Measurements from ENCODE around the gene FAM53B.
"Not testable (repeated sequence)": the region's sequence is repeated elsewhere in the genome, so short reads cannot be mapped to it uniquely, and the experiment has no call there.

FAM53B gene

GRCh38 chr10:124592736-124593430, 151.3 kb downstream of the FAM53B start:
- DNase-seq, result no peak

GRCh38 chr10:124592101-124592500, 152.1 kb downstream of the FAM53B start:
- no peak for DNase-seq

- no peak for DNase-seq
Measured at GRCh38 chr10:124591123-124591495, 153.1 kb downstream of the FAM53B start.

GRCh38 chr10:124590216-124591122, 153.7 kb downstream of the FAM53B start:
- no peak for DNase-seq

GRCh38 chr10:124589491-124590041, 154.6 kb downstream of the FAM53B start:
- DNase-seq, result no peak

GRCh38 chr10:124588736-124589490, 155.3 kb downstream of the FAM53B start:
- no peak for DNase-seq

- not testable (repeated sequence) for DNase-seq
Measured at GRCh38 chr10:124588341-124588735, 155.8 kb downstream of the FAM53B start.

- no peak for DNase-seq
Measured at GRCh38 chr10:124587811-124588211, 156.4 kb downstream of the FAM53B start.

- no peak for DNase-seq
Measured at GRCh38 chr10:124586142-124586541, 158.0 kb downstream of the FAM53B start.

- no peak for DNase-seq
Measured at GRCh38 chr10:124579011-124579399, 165.2 kb downstream of the FAM53B start.

- DNase-seq, result no peak
Measured at GRCh38 chr10:124578231-124579010, 165.8 kb downstream of the FAM53B start.

GRCh38 chr10:124577651-124578050, 166.5 kb downstream of the FAM53B start:
- no peak for DNase-seq

- no peak for DNase-seq
Measured at GRCh38 chr10:124576526-124577420, 167.4 kb downstream of the FAM53B start.

- no peak for DNase-seq
Measured at GRCh38 chr10:124575107-124576035, 168.8 kb downstream of the FAM53B start.

- no peak for DNase-seq
Measured at GRCh38 chr10:124574456-124575070, 169.6 kb downstream of the FAM53B start.

- no peak for DNase-seq
Measured at GRCh38 chr10:124573726-124574455, 170.3 kb downstream of the FAM53B start.

- no peak for DNase-seq
Measured at GRCh38 chr10:124572751-124573150, 171.4 kb downstream of the FAM53B start.

GRCh38 chr10:124570646-124571045, 173.5 kb downstream of the FAM53B start:
- no peak for DNase-seq

Data from 8988T (cell line).